ENCODE data around the gene ARFRP1.

Gene ARFRP1

DNA sequence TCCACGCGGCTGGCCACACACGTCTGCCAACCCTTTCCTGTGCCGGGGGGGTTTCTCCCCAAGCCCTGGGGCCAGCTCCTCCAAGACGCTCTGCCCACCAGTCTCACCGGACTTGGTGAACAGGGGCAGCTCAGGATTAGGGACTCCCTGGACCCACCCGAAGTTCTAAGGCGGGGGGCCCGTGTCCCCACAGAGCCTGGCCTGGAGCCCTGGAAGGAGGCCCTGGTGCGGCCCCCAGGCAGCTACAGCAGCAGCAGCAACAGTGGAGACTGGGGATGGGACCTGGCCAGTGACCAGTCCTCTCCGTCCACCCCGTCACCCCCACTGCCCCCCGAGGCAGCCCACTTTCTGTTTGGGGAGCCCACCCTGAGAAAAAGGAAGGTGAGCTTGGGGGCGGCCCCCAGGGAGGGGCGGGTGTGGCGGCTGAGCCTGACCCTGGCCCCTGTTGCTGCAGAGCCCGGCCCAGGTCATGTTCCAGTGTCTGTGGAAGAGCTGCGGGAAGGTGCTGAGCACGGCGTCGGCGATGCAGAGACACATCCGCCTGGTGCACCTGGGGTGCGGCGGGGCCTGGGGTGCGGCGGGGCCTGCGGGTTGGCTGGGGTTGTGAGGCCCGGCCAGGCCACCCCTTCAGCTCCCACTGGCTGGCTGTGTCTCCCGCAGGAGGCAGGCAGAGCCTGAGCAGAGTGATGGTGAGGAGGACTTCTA lies 34.1 kb upstream of the ARFRP1 start:
- DNase-seq (ENCODE audit: insufficient read length): no peak
- no peak for FAIRE-seq
- no peak for TF ChIP-seq TAF1 (IDR thresholded peaks at IDR 0.05; ENCODE audit: borderline replicate concordance, low read depth, low read length)
- no peak for TF ChIP-seq POLR2A (IDR thresholded peaks at IDR 0.05; ENCODE audit: low read depth, low read length)
- TF ChIP-seq POLR2AphosphoS5 (IDR thresholded peaks at IDR 0.05; ENCODE audit: low read depth, low read length): no peak

DNA sequence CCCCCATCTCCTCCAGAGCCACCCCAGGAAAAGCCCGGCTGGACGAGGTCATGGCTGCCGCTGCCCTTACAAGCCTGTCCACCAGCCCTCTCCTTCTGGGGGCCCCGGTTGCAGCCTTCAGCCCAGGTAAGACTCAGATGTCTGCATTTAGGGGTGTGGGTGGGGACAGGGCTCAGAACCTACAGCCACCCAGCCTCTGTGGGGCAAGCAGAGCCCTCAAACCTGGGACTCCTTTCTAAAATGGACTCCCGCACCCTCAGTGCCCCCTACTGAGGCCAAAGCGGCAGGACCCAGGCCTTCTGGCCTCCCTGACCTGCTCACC lies 33.5 kb upstream of the ARFRP1 start:
- DNase-seq (ENCODE audit: insufficient read length) (no peak), FAIRE-seq (no peak)
- no peak for TF ChIP-seq TAF1 (IDR thresholded peaks at IDR 0.05; ENCODE audit: borderline replicate concordance, low read depth, low read length)
- TF ChIP-seq POLR2AphosphoS5 (IDR thresholded peaks at IDR 0.05; ENCODE audit: low read depth, low read length): no peak
- TF ChIP-seq POLR2A (IDR thresholded peaks at IDR 0.05; ENCODE audit: low read depth, low read length): no peak

- TF ChIP-seq TAF1 (IDR thresholded peaks at IDR 0.05; ENCODE audit: borderline replicate concordance, low read depth, low read length) (no peak), POLR2A (IDR thresholded peaks at IDR 0.05; ENCODE audit: low read depth, low read length) (no peak), POLR2AphosphoS5 (IDR thresholded peaks at IDR 0.05; ENCODE audit: low read depth, low read length) (no peak)
- FAIRE-seq: no peak
- DNase-seq (ENCODE audit: insufficient read length): no peak
Measured at GRCh38 chr20:63740627-63741353, 33.0 kb upstream of the ARFRP1 start.

DNA sequence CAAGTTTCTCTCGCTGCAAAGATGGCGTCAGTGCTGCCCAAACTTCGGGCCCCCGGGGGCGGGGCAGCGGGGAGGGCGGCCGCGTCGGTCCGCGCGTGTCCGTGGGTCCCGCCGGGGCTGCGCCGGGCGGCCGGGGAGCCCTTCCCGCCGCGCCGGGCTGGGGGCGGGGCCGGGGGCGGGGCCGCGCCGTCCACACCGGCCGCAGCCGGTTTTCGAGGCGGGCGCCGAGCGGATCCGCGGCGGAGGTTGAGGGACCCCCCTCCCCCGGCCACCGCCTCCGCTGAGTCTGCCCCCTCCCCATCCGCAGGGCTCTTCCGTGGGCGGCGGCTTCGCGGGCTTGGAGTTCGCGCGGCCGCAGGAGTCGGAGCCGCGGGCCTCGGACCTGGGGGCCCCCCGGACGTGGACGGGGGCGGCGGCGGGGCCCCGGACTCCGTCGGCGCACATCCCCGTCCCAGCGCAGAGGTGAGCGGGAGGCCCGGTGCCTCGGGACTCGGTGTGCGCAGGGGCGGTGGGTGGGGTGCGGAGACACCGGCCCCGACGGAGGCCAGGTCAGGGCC lies 32.4 kb upstream of the ARFRP1 start:
- DNase-seq (ENCODE audit: insufficient read length) (peak; percentile 67), FAIRE-seq (no peak)
- no peak for TF ChIP-seq POLR2AphosphoS5 (IDR thresholded peaks at IDR 0.05; ENCODE audit: low read depth, low read length)
- no peak for TF ChIP-seq TAF1 (IDR thresholded peaks at IDR 0.05; ENCODE audit: borderline replicate concordance, low read depth, low read length)
- no peak for TF ChIP-seq POLR2A (IDR thresholded peaks at IDR 0.05; ENCODE audit: low read depth, low read length)

DNA sequence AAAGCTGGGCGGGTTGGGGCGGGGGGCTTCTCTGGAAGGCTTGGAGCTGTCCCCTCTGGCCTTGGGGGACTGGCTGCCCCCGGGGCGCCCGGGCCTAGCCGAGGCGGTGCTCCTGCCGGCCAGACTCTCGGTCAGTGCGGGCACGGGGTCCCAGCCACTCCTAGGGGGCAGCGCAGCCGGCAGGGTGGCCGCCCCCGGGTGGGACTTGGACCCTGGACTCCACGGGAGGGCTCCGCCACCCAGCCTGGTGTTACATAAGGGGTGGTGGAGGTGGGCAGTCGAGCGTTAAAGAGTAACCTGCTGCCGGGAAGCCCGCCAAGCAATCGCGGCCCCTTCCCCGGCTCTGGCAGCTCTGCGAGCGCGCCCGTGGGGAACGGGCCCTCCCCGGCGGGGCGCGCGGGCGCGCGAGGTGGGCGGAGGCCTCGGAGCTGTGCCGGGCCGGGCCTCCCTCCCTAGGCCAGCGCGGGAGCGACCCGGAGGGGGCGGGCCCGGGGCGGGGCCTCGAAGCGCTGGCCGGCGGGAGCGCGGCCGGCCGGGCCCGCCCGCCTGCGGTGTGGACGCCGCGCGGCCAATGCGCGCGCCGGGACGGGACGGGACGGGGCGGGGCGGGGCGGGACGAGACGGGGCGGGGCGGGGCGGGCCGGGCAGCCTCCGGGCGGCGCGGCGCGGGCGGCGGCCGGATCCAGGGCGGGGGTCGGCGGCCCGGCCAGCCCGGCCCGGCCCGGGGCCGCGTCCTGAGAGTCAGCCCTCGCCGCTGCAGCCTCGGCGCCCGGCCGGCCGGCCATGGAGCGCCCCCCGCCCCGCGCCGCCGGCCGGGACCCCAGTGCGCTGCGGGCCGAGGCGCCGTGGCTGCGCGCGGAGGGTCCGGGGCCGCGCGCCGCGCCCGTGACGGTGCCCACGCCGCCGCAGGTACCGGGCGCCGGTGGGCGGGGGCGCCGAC lies 31.6 kb upstream of the ARFRP1 start, which contains the start of gene SLC2A4RG:
Gene SLC2A4RG (plus strand): TSS at position 647 of the 940 bp plus-strand sequence. CDS start 137 bp downstream, at position 784.
- DNase-seq (ENCODE audit: insufficient read length): peak; percentile 95

DNA sequence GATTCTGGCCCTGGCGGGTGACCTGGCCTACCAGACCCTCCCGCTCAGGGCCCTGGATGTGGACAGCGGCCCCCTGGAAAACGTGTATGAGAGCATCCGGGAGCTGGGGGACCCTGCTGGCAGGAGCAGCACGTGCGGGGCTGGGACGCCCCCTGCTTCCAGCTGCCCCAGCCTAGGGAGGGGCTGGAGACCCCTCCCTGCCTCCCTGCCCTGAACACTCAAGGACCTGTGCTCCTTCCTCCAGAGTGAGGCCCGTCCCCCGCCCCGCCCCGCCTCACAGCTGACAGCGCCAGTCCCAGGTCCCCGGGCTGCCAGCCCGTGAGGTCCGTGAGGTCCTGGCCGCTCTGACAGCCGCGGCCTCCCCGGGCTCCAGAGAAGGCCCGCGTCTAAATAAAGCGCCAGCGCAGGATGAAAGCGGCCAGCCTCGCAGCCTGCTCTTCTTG lies 30.9 kb upstream of the ARFRP1 start:
- TF ChIP-seq TAF1 (IDR thresholded peaks at IDR 0.05; ENCODE audit: borderline replicate concordance, low read depth, low read length) (no peak), POLR2A (IDR thresholded peaks at IDR 0.05; ENCODE audit: low read depth, low read length) (no peak), POLR2AphosphoS5 (IDR thresholded peaks at IDR 0.05; ENCODE audit: low read depth, low read length) (no peak)
- DNase-seq (ENCODE audit: insufficient read length) (no peak), FAIRE-seq (no peak)

More for the DNA sequence above, 31.6 kb upstream of the ARFRP1 start, which contains the start of gene SLC2A4RG:
- peak; percentile 83 for FAIRE-seq
- TF ChIP-seq POLR2AphosphoS5 (IDR thresholded peaks at IDR 0.05; ENCODE audit: low read depth, low read length): no peak
- TF ChIP-seq TAF1 (IDR thresholded peaks at IDR 0.05; ENCODE audit: borderline replicate concordance, low read depth, low read length): no peak
- TF ChIP-seq POLR2A (IDR thresholded peaks at IDR 0.05; ENCODE audit: low read depth, low read length): no peak

DNA sequence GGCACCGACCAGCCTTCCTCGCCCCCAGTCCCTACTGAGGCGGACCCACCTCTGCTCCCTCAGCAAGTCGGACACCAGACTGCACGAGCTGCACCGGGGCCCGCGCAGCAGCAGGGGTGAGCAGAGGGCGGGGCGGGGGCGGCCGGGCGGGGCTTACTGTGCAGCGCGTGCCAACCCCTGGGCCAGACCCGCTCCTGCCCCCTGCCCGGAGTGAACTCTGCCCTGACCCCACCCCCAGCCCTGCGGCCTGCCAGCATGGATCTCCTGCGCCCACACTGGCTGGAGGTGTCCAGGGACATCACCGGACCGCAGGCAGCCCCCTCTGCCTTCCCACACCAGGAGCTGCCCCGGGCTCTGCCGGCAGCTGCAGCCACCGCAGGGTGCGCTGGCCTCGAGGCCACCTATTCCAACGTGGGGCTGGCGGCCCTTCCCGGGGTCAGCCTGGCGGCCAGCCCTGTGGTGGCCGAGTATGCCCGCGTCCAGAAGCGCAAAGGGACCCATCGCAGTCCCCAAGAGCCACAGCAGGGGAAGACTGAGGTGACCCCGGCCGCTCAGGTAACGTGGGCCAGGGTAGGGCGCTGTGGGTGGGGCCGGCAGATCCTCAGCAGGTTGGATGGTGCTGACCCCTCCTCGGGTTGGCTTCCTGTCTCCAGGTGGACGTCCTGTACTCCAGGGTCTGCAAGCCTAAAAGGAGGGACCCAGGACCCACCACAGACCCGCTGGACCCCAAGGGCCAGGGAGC lies 30.3 kb upstream of the ARFRP1 start:
- no peak for DNase-seq (ENCODE audit: insufficient read length)
- peak; percentile 68 for FAIRE-seq
- TF ChIP-seq TAF1 (IDR thresholded peaks at IDR 0.05; ENCODE audit: borderline replicate concordance, low read depth, low read length) (no peak), POLR2A (IDR thresholded peaks at IDR 0.05; ENCODE audit: low read depth, low read length) (no peak; the same call in 1 of the 2 replicates), POLR2AphosphoS5 (IDR thresholded peaks at IDR 0.05; ENCODE audit: low read depth, low read length) (no peak)

- FAIRE-seq: no peak
- TF ChIP-seq POLR2AphosphoS5 (IDR thresholded peaks at IDR 0.05; ENCODE audit: low read depth, low read length) (no peak), TAF1 (IDR thresholded peaks at IDR 0.05; ENCODE audit: borderline replicate concordance, low read depth, low read length) (no peak), POLR2A (IDR thresholded peaks at IDR 0.05; ENCODE audit: low read depth, low read length) (no peak)
- DNase-seq (ENCODE audit: insufficient read length): no peak
Measured at GRCh38 chr20:63737695-63737944, 29.8 kb upstream of the ARFRP1 start.

GRCh38 chr20:63736893-63737694 lies 29.3 kb upstream of the ARFRP1 start:
- no peak for TF ChIP-seq POLR2AphosphoS5 (IDR thresholded peaks at IDR 0.05; ENCODE audit: low read depth, low read length)
- TF ChIP-seq TAF1 (IDR thresholded peaks at IDR 0.05; ENCODE audit: borderline replicate concordance, low read depth, low read length): no peak
- no peak; the same call in 1 of the 2 replicates for TF ChIP-seq POLR2A (IDR thresholded peaks at IDR 0.05; ENCODE audit: low read depth, low read length)
- FAIRE-seq: peak; percentile 5
- DNase-seq (ENCODE audit: insufficient read length): no peak

Data from GM12892 (cell line).